ENCODE measurements around the gene TULP1.

GRCh38 chr6:35522660-35523658 lies 10.3 kb upstream of the TULP1 start:
- peak; percentile 90 for TF ChIP-seq CTCF (conservative IDR thresholded peaks at IDR 0.05; ENCODE audit: low read depth, low read length)
- no peak for TF ChIP-seq EZH2 (IDR thresholded peaks at IDR 0.05; ENCODE audit: low read length, unreplicated experiment)
